Suppressor macrophage treated with lipopolysaccharide for 4 hours (primary cell): ENCODE results near the gene MRTFA.
A peak's percentile ranks its signal among the peaks of the same experiment; 100 is the strongest.
"Not testable (repeated sequence)": the region's sequence is repeated elsewhere in the genome, so short reads cannot be mapped to it uniquely, and the experiment has no call there.

ENCODE experiments used
- DNase-seq: peaks from one replicate; pipeline ENCODE4 v3.0.0-alpha.2; 2020

Gene MRTFA

DNA sequence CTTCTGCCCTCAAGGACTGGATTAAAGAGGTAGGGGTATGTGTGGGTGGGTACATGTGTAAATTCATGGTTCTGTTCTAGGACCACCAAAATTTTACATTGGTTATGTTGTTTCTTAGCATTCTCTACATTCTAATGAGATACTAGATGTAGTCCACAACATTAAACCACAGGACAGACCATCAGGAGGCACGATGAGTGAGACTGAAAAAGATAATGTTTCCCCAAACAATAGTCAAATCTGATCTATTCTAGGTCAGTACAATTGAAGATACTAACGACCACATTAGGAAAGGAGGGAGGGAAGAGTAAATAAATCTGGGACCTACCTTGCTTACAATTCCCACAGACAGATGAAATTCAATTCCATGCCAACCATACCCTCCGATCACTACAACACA is 42.2 kb downstream of the MRTFA start:
- DNase-seq, result no peak

DNA sequence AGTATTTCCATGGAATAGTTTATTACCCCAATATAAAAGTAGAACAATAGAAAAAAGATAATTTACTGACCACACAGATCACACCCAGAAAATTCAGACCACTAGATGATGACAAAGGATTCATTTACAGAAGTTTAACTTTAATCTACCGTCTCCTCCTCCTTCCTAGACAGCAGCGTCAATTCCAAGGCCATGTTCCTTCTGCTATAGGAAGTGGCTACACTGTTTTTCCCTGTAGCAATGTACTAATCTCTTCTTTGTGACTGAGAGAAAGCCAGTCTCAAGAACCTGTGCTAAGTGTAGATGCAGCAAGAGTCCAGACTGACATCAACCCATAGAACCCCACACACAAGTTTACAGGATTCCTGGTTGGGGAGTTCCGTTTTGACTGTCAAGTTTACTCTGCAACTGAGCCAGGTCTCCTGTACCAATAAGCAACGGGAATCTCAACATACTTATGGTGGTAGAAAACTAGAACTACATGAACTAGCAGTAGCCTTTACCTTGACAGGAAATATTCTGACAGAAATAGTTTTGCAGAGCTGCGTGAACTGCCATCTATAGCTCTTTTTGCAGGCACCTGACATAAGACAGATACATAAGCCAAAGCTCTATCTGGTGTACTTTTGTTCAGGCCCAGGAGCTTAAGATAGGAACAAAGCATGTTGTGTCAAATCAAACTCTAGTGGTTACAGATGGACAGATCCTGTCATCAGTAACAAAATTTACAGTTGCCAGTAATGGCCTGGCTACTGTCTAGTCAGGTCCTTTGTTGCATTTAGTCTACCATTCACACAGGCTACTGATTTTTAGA is 42.9 kb downstream of the MRTFA start:
- DNase-seq, result no peak

DNA sequence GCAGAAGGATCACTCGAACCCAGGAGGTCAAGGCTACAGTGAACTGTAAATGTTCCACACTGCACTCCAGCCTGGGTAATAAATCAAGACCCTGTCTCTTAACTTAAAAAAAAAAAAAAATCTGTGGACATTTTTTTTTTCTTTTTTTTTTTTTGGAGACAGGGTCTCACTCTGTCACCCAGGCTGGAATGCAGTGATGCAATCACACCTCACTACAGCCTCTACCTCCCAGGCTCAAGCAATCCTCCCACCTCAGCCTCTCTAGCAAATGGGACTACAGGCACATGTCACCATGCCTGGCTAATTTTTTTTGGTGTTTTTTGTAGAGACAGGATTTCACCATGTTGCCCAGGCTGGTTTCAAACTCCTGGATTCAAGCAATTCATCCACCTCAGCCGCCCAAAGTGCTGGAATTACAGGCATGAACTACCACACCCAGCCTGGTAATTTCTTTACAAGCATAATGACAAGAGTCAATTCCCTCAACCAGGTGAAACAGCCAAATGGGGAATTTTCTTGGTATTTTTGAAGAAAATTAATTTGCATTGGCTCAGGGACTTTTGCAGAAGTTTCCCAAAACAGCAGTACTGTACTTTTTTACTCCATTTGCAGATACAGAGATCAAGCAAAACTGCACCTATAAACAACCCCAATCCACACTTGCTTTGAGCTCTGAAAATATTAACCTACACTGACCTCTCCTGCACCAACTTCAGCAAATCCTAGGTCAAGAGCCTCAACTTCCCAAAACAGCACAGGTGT is 44.0 kb downstream of the MRTFA start:
- peak; percentile 58 for DNase-seq

DNA sequence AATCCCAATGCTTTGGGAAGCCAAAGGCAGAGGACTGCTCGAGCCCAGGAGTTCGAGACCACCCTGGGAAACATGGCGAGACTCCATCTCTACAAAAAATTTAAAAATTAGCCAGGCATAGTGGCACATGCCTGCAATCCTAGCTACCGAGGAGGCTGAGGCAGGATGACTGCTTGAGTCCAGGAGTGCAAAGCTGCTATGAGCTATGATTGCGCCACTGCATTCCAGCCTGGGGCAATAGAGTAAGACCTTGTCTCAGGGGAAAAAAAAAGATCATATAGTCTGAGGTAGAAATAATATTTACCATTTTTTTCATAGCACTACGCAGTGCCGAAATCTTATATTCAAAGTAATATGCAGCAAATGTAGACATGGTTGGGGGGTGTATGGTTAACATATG is 47.8 kb downstream of the MRTFA start:
- no peak for DNase-seq

DNA sequence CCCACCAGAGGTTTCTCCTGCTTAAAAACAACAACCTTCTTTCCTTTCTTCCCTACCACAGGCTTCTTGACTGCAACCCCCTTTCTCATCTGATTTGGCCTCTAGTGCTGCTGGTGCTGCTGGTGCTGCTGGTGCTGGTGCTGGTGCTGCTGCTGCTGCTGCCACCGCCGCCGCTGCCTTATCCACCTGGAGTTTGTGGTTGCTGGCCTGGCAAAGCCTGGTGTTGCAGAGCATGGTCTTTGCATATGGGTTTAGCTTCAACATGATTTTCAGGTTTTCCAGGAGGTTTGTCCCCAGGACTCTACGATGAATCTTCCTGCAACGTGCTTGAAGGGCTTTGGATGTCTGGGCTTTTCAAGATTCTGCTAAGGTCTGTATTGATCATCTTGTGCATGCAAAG is 49.7 kb downstream of the MRTFA start:
- DNase-seq, result no peak

DNA sequence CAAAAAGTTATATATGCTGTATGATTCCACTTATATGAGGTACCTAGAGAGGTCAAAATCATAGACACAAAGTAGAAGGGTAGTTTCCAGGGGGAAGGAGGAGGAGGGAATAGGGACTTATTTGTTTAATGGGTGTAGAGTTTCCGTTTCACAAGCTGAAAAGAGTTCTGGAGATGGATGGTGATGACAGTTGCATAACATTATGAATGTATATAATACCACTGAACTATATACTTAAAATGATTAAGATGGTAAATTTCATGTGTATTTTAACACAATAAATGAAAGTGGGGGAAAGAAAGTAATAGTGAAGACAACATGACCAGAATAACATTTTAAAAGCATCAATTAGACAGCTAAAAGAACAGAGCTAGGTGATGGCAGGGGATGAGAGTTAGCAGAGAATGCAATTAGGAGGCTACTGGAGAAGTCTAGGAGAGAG is 51.2 kb downstream of the MRTFA start:
- peak; percentile 27 for DNase-seq

DNA sequence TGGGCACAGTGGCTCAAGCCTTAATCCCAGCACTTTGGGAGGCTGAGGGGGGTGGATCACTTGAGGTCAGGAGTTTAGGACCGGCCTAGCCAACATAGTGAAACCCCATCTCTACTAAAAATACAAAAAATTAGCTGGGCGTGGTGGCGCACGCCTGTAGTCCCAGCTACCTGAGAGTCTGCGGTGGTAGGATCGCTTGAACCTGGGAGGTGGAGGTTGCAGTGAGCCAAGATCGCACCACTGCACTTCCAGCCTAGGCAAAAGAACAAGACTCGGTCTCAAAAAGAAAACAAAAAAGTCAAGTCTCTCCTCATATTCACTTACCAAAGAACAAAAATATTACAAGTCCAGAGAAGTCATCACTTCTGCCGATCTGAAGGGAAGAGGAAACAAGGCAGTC is 51.8 kb downstream of the MRTFA start:
- DNase-seq, result not testable (repeated sequence)

DNA sequence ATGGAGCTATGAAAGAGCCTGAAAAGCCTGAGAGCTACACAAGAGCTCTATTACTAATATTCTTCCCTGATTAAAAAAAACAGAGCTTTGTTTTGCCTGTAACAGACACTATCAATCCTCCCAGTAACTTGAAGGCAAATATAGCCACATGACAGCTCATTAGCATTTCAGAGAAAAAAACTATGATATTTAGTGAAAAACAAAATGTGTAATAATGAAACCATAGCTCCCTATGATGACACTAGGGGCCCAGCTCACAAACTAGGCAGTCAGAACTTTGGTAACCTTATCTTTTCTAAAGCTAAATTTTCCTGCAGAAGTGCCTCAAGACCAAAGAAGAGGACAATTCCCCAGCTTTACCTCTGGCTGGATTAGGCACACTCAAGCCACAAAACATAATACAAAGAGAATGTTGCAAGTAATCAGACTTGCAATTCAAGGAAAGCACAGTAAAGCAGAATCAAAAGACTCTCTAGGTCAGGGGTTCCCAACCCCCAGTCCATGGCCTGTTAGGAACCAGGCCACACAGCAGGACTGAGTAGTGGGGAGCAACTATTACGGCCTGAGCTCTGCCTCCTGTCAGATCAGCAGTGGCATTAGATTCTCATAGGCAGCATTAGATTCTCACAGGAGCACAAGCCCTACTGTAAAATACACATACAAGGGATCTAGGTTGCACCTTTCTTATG is 53.3 kb downstream of the MRTFA start:
- peak; percentile 31 for DNase-seq

DNA sequence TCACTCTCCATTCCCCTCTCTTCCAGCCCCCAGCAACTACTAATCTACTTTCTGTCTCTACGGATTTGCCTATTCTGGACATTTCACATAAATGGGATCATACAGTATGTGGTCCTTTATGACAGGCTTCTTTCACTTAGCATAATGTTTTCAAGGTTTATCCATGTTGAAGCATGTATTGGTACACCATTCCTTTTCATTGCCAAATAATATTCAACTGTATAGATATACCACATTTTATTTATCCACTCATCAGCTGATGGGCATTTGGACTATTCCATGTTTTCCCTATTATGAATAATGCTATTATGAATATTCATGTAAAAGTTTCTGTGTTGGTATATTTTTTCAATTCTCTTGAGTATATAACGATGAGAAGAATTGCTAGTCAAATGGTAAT is 54.5 kb downstream of the MRTFA start:
- no peak for DNase-seq

DNA sequence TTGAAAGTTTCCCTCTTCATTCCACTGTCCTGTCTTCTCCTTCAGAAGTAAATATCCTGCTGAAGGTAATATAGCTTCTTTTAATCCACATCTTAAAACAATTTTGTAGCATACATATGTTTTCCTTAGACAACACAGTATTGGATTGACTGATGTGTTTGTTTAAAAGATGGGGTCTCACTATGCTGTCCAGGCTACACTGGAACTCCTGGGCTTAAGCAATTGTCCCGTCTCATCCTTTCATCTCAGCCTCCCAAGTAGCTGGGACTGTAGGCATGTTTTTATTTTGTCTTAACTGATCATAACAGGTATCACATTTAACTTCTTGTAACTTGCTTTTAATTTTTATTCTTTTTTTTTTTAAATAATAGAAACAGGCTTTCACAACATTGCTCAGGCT is 55.9 kb downstream of the MRTFA start:
- no peak for DNase-seq

DNA sequence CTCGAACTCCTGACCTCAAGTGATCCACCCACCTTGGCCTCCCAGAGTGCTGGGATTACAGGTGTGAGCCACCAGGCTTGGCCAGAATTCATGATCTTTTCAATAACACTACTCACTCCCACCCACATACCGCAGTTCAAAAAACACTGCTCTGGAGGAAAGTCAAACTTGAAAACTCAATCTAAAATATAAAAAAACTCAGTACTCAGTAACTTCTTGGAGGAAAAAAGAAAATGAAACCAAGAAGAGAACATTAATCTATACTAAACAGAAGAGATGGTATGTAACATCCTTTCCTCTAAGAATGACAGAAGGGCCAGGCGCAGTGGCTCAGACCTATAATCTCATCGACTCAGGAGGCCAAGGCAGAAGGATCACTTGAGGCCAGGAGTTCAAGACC is 58.3 kb downstream of the MRTFA start:
- no peak for DNase-seq

DNA sequence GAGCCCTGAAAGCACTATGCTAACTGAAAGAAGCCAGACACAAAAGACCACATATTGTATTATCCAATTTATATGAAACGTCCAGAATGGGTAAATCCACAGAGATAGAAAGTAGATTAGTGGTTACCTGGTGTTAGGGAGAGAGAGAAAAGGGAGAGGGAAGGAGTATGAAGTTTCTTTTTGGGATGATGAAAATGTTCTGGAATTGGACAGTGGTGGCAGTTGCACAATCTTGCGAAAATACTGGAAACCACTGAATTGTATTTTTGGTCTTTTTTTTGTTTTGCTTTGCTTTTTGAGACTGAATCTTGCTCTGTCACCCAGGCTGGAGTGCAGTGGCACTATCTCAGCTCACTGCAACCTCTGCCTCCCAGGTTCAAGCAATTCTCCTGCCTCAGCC is 63.5 kb downstream of the MRTFA start:
- DNase-seq, result peak; percentile 21

DNA sequence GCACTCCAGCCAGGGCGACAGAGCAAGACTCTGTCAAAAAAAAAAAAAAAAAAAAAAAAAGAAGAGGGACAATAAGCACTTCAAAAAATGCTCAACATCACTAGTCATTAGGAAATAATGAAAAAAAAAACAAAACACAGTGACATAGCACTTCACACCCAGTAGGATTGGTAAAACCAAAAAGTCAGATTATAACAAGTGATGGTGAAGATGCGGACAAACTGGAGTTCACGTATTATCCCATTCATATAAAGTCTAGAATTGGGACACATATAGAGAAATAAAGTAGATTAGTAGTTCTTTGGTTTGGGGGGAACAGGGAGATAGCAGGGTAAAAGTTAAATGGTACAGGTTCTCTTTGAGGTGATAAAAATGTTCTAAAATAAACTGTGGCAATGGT is 64.6 kb downstream of the MRTFA start:
- DNase-seq, result no peak

DNA sequence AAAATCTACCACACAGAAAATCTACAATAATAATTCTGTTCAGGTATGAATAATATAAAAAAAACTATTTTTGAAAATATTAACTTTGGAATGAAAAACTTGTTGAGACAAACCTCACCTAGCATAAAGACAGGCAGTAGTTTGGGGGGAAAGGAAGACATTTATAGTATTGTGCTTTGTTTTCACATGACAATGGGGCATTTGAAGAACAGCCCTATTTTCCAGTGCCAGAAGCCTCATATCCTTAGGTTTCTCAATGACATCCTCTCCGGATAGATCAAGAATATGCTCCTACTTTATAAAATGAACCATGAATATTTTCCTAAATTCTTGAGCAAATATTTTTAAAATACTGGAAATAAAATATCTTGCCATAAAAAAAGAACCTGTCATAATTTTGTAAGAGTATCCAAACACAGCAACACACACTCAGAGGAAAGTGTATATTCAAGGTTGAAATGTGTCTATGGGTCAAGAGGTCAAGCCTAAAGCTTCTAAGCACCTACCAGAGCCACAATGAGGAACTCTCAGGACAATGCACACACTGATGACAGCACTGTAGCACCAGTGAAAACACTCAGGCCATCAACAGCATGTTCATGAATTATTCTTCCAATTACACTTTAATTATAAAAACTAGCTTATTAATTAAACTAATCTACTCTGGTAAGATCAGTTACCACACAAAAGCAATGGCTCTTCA is 68.7 kb downstream of the MRTFA start:
- DNase-seq, result no peak

DNA sequence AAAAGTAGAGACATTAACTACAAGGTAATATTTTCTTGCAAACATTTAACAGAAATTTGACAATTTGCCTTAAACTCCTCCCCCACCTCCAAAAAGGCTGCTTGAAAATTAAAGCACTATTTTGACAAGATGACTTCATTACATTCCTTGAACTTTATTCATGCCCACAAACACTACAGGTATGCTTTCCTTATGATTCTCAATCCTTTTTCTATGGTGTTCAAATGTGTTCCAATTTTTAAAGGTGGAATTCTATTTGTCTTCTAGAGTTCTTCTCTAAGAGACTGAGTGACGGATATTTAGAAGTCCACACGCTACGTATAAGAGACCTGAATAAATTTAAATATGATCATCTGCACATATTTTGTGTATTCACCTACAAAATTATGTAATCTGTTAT is 69.4 kb downstream of the MRTFA start:
- DNase-seq, result no peak

DNA sequence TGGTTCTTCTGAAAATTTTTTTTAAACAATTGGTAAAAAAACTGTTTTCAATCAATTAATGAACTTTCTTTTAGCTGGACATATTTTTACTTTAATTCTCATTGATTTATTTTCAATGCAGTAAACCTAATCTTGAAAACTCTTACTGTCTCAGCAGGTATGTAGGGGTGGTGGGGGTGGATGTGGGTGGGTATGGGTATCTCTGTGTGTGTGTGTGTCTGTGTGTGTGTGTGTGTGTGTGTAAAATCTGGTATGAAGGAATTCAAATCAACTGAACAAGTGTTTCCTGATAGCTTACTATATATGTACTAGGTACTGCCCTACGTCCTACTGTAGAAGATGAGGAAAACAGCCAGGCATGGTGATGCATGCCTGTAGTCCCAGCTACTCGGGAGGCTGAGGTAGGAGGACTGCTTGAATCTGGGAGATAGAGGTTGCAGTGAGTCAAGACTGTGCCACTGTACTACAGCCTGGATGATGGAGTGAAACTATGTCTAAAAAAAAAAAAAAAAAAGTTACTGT is 75.5 kb downstream of the MRTFA start:
- no peak for DNase-seq

DNA sequence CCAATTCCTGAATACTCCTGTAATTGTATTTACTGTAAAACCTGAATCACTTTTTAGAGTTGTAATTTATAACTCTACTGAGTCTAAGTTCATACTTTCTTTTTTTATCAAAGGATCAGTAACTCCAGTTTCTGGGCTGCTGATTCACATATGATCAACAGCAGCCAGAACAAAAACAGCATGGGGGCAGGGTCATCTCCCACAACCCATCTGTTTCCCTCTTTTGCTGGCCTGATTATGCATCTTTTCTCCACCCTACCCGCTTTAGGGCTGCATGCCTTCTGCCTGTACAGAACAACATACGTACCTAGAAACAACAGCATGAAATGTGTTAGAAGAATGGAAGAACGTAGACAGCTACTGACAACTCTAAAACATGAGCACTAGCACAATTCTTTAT is 76.0 kb downstream of the MRTFA start:
- no peak for DNase-seq

DNA sequence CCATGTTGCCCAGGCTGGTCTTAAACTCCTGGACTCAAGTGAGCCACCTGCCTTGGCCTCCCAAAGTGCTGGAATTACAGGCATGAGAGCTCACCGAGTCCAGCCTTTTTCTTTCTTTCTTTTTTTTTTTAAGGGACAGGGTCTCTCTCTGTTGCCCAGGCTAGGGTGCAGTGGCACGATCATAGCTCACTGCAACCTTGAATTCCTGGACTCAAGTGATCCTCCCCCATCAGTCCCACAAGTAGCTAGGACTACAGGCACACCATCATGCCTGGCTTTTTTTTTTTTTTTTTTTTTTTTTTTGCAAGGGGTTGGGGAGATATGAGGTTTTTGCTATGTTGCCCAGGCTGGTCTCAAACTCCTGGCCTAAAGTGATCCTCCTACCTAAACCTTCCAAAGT is 78.5 kb downstream of the MRTFA start:
- no peak for DNase-seq

DNA sequence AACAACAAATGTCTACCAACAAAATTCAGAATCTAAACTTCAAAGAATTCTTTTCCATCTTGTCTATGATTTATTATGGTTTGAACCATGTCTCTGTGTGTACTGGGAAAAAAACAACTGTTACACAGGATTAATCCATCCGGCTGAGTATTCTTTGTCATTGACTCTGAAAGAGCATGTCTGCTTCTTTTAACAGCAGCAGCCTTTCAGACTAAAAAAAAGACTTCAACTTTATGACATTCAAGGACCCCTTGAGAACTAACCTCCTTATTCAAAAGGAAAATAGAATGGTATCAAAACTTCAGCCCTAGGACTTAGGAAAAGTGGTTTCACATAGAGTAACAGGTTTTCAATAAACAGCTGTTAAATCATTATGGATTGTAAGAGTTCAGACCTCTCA is 79.9 kb downstream of the MRTFA start:
- DNase-seq, result no peak

DNA sequence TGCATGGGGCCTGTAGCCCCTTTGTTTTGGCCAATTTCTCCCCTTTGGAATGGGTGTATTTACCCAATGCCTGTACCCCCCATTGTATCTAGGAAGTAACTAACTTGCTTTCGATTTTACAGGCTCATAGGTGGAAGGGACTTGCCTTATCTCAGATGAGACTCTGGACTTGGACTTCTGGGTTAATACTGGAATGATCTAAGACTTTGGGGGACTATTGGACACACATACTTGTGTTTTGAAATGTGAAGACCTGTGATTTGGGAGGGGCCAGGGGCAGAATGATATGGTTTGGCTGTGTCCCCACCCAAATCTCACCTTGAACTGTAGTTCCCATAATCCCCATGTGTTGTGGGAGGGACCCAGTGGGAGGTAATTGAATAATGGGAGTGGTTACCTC is 82.5 kb downstream of the MRTFA start:
- DNase-seq, result not testable (repeated sequence)

DNA sequence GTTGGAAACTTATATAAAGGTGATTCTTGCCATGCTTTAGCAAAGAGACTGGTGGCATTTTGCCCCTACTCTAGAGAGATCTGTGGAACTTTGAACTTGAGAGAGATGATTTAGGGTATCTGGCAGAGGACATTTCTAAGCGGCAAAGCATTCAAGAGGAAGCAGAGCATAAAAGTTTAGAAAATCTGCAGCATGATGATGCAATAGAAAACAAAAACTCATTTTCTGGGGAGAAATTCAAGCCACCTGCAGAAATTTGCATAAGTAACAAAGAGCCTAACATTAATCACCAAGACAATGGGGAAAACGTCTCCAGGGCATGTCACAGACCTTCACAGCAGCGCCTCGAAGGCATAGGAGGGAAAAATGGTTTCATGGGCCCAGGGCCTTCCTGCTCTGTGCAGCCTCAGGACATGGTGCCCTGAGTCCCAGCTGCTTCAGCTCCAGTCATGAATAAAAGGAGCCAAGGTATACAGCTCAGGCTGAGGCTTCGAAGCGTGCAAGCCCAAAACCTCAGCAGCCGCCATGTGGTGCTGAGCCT is 83.4 kb downstream of the MRTFA start:
- DNase-seq, result no peak

DNA sequence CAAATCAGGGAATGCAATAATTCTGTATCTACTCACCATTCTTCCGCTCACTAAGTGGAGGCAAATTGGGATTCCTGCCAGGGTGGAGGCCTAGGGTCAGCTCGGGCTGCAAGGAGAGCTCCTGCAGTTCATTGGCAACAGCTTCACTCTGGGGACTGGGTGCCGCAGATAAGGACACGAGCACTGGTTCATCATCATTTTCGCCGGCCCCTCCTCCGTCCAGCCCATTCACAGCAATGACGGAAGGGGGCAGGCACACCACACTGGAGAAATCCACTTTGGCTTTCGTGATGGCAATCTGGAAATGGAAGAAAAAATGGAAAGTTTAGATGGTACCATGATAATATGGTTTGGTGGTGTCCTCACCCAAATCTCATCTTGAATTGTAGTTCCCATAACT is 84.4 kb downstream of the MRTFA start:
- DNase-seq, result no peak

DNA sequence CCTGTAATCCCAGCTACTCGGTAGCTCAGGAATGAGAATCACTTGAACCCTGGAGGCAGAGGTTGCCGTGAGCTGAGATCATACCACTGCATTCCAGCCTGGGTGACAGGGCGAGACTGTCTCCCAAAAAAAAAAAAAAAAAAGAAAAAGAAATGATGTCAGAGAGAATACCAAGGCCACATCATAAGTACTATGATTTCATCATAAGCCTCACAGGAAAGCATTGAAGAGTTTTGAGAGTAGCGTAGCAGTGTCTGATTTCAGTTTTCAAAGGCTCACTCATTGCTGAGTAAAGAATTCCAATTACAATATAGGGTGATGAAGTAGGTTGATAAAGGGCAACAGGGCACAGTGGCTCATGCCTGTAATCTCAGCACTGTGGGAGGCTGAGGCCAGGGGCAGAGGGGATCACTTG is 88.8 kb downstream of the MRTFA start:
- DNase-seq, result no peak
